GM18499 (cell line): Measurements from ENCODE around the gene EPHA6.

Source experiments
- ATAC-seq: cut with Tn5 transposase; IDR thresholded peaks from one replicate; pipeline ENCODE4 v1.9.1; 2021; ENCODE audit warnings: moderate number of reproducible peaks; ENCODE audit not compliant: insufficient read depth, unreplicated experiment

EPHA6 gene

GRCh38 chr3:97744289-97744688 is 929.9 kb downstream of the EPHA6 start:
- no peak for ATAC-seq

- ATAC-seq, result no peak
Measured at GRCh38 chr3:97763586-97764406, 949.4 kb downstream of the EPHA6 start.

- peak; percentile 90 for ATAC-seq
Measured at GRCh38 chr3:97764407-97765238, 950.2 kb downstream of the EPHA6 start, which contains the start of gene ARL6. ARL6 (plus strand) TSS chr3:97764758; CDS start chr3:97768108, 3,350 bp downstream.

- ATAC-seq, result no peak
Measured at GRCh38 chr3:97765336-97765735, 950.9 kb downstream of the EPHA6 start.

GRCh38 chr3:97772926-97773325 is 958.5 kb downstream of the EPHA6 start:
- no peak for ATAC-seq

- ATAC-seq, result no peak
Measured at GRCh38 chr3:97778152-97778551, 963.8 kb downstream of the EPHA6 start.

- ATAC-seq, result no peak
Measured at GRCh38 chr3:97793420-97794019, 979.1 kb downstream of the EPHA6 start.

- ATAC-seq, result no peak
Measured at GRCh38 chr3:97795951-97796350, 981.6 kb downstream of the EPHA6 start.
